Inferior parietal cortex (tissue), 1 donor: ENCODE measurements around the gene CERS4.
"Not testable (repeated sequence)": the region's sequence is repeated elsewhere in the genome, so short reads cannot be mapped to it uniquely, and the experiment has no call there.

ENCODE experiments used
- DNase-seq: peaks from one replicate; pipeline ENCODE4 v3.0.0-alpha.2; 2016; ENCODE audit errors: extremely low spot score

The CERS4 gene, protein sequence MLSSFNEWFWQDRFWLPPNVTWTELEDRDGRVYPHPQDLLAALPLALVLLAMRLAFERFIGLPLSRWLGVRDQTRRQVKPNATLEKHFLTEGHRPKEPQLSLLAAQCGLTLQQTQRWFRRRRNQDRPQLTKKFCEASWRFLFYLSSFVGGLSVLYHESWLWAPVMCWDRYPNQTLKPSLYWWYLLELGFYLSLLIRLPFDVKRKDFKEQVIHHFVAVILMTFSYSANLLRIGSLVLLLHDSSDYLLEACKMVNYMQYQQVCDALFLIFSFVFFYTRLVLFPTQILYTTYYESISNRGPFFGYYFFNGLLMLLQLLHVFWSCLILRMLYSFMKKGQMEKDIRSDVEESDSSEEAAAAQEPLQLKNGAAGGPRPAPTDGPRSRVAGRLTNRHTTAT

DNA sequence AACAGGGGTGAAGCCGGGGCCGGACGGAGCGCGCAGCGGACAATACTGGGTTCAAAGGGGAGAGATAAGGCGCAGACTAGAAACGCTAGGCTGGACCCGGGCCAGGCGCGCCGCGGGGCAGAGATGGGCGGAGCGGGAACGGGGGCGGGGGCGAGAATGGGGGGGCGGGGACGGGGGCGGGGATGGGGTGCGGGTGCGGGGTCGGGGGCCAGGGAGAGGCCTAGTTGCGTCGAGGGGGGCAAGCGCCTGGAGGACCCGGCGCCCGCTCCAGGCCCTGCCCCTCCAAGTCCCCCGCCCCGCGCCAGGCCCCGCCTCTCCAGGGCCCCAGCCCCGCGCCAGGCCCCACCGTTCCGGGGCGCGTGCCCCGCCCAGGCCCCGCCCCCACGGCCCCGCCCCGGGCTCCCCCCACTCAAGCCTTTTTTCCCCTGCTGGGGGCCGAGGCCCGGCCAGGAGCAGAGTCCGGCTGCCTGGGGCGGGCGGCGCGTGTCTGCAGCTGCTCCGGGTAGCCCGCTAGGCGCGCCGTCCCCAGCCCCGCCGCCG is at the start of gene CERS4:
Gene CERS4, plus strand, starts transcription at position 449 of the 540 bp plus-strand sequence. CDS start 41,707 bp downstream, outside the sequence.
- DNase-seq: peak; percentile 61

DNA sequence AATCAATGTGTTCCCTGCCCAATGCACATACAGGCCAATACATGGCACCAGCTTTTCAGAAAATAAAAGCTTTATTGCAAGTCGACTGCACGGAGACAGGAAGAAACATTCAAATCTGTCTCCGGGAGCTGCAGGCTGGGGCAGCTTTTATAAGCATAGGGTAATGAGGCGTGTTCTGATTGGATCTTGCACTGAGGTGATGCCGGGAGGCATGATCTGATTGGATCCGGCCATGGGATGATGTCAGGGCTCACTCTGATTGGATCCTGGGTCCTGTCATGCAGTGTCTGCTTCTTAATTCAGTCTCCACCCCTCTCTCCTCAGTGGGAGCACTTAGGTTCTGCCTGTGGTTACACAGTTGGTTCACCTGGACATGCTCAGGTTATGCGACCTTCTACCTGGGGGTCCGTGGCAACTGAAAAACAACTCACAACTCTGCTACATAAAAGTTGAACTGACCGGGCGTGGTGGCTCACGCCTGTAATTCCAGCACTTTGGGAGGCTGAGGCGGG is 48.0 kb upstream of the CERS4 start:
- DNase-seq: peak; percentile 18

DNA sequence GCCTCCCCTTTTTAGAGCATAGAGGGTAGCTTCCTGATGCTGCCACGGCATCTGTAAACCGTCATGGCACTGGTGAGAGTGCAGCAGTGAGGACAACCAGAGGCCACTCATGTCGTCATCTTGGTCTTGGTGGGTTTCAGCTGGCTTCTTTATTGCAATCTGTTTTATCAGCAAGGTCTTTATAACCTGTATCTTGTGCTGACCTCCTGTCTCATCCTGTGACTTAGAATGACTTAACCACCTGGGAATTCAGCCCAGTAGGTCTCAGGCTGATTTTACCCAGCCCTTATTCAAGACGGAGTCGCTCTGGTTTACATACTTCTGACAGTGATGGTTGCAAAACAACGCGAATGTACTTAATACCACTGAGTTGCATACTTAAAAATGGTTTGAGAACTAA is 45.4 kb upstream of the CERS4 start:
- DNase-seq: no peak

DNA sequence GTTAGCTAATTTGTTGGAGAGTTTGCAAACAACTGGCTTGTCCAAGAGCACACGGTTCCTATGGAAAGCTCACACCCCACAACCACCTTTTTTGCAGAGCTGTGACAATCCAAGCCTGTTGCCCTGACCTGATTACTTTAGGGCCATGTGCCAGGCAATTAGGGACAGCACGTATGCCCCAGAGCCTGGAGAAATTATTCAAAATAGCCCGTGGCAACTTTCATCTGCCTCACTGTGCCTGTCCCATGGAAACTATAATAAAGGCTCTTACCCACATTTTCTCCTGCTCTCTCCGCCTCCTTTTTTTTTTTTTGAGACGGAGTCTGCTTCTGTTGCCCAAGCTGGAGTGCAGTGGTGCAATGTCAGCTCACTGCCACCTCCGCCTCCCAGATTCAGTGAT is 41.2 kb upstream of the CERS4 start:
- DNase-seq: no peak

DNA sequence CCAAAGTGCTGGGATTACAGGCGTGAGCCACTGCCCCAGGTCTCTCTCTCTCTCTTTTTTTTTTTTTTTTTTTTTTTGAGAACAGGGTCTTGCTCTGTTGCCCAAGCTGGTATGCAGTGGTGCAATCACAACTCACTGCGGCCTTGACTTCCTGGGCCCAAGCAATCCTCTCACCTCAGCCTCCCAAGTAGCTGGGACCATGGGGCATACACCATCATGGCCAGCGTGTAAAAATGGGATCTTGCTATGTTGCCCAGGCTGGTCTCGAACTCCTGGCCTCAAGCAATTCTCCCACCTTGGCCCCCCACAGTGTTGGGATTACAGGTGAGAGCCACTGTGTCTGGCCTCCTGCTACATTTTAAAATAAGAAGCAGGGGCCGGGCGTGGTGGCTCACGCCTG is 40.6 kb upstream of the CERS4 start:
- DNase-seq: no peak

DNA sequence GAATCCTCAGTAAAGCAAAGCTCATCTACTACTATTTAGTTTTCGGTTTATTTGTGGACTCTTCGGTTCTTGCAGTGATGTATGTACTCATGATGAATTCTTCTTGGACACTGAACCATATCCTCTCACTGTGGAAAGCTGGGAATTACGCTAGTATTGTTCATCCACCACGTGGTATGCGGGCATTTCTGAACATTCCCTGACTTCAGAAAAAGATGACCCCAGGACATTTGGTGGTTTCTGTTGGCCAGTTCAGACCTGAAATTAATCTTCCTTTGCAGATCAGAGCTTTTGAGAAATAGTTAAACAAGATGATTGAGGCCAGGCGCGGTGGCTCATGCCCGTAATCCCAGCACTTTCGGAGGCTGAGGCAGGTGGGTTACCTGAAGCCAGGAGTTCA is 34.5 kb upstream of the CERS4 start:
- no peak for DNase-seq

DNA sequence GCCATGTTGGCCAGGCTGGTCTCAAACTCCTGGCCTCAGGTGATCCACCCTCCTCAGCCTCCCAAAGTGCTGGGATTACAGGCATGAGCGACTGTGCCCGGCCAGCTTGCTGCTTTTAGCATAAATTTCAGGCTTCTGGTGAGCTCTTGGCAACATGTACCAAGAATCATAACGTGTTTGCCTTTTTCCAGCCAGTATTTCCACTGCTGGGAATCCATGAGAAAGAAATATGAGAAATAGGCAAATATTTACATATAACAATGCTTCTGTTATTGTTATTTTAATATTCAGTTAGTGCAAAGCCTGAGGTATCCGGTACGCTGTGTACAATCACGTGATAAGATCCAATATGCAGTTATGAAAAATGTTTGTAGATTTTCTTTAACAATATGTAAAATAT is 29.2 kb upstream of the CERS4 start:
- no peak for DNase-seq

DNA sequence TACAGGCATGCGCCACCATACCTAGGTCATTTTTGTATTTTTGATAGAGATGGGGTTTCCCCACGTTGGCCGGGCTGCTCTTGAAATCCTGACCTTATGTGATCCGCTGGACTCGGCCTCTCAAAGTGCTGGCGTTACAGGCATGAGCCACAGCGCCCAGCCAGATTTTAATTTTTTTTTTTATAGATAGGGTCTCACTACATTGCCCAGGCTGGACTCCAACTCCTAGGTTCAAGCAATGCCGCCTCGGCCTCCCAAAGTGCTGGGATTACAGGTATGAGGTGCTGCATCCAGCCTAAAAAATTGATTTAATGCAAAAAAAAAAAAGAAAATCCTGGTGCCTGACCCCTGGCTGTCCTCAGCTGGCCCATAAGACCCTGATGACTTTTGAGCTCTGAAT is 24.9 kb upstream of the CERS4 start:
- no peak for DNase-seq

DNA sequence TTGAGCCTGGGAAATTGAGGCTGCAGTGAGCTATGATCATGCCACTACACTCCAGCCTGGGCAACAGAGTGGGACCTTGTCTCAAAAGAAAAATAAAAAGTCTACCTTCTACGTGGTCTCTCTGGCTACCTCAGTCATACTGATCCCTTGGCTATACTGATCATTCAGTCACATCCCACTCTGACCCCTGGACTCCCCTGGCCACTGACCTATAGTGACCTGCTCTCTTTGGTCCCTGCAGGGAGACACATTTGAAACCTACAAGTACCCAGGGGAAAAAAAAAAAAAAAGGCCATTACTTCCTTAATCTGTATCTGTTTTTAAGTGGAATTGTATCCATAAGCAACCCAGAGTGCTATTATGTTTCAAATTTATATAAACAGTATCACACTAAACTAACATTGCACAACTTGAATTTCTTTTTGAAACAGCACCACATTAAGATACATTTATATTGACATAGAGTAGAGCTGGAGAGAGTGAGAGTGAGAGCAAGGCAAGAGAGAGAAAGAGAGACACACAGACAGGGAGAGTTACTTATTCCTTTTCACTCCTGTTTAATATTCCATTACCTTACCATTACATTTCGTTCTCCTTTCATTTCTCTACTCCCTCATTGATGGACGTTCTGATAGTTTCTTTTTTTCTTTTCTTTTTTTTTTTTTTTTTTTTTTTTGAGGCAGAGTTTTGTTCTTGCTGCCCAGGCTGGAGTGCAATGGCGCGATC is 23.7 kb upstream of the CERS4 start:
- no peak for DNase-seq

DNA sequence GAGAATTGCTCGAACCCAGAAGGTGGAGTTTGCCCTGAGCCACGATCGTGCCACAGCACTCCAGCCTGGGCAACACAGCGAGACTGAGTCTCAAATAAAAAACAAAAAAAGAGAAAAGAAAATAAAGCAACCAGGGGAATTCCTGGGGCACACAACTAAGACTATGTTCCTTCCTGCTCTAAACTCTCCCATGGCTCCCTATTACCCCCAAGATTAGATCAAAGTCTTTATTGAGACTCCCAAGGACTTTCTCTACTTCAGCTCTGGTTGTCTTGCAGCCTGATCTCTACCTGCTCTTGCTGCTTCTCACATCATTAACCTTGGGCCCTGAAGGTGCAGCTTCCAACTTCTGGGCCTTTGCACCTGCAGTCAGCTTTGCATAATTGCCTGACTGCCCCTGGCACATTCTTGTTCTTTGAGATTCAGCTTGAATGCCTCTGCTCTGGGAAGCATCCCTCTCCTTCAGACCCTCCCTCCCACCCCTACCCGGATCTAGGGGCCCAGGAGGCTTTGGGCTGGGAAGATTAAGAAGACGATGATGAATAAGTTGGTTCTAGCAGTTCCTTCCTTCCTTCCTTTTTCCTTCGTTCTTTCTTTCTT is 16.8 kb upstream of the CERS4 start:
- no peak for DNase-seq

DNA sequence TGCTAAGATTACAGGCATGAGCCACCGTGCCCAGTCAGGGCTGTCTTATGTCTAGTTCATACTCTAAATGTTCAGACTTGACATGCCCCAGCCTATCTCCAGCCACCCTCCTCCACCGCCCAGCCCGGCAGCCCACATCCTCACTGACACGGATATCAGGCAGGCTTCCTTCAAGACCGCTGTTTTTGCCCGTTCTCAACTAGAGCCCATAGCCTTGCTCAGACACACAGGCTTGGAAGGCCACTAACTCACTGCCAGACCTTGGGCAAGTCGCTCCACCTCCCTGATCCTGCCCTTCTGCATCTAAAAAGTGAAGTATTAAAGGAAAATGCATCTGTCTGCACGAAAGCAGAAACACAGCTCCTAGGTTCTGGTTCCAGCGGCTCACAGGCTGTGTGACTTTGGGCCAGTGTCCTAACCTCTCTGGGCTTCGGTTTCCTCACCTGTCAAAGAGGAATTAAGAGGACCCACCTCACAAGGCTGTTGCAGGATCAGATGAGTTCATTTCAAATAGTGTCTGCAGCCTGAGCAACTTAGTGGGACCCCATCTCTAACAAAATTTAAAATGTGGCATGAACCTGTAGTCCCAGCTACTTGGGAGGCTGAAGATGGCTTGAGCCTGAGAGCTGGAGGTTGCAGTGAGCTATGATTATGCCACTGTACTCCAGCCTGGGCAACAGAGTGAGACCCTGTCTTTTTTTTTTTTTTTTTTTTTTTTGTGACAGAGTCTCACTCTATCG is 14.5 kb upstream of the CERS4 start:
- DNase-seq: no peak

DNA sequence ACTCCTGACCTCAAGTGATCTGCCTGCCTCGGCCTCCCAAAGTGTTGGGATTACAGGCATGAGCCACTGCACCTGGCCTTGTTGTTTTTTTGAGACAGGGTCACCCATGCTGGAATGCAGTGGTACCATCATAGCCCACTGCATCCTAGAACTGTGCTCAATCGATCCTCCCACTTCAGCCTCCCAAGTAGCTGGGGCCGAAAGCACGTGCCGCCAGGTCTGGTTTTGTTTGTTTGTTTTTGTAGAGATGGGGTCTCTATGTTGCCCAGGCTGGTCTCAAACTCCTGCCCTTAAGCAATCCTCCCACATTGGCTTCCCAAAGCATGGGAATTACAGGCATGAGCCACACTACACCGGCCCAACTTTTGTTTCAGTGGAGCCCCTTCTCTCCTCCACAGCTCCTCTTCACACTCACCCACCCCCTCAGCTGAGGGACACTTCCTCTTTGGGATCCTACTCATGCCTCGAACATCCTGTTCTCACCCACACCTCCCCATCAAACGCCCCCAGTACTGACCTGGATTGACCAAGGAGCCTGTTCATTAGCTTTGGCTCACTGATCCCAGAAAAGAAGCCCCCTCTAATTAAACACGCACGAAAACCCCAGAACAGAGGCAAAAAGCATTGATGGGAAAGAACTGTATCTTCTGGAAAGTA is 12.8 kb upstream of the CERS4 start:
- no peak for DNase-seq

DNA sequence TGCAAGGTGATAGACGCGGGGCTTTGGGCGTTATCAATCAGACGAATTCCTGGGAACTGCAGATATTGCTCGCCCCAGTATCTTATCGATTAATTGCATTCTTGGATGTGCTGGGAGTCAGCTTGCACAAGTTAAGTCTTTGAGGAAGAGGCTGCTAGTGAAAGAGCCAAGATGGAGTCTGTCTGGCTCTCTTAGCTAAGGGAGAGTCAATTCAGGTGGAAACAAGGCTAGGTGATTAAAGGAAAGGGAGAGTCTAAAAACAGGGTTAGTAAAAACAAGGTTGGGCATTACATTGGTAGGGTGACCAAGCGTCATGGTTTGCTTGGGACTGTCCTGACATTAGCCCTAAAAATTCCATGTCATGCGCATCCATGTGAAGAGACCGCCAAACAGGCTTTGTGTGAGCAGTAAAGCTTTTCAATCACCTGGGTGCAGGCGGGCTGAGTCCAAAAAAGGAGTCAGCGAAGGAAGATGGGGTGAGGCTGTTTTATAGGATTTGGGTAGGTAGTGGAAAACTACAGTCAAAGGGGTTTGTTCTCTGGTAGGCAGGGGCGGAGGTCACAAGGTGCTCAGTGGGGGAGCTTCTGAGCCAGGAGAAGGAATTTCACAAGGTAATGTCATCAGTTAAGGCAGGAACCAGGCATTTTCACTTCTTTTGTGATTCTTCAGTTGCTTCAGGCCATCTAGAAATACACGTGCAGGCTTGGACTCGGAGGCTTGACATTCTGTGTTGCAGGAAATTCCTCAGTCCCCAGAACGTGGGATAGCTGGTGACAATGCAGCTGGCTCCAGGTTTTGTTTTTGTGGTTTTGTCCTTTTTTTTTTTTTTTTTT is 5.7 kb upstream of the CERS4 start:
- not testable (repeated sequence) for DNase-seq

DNA sequence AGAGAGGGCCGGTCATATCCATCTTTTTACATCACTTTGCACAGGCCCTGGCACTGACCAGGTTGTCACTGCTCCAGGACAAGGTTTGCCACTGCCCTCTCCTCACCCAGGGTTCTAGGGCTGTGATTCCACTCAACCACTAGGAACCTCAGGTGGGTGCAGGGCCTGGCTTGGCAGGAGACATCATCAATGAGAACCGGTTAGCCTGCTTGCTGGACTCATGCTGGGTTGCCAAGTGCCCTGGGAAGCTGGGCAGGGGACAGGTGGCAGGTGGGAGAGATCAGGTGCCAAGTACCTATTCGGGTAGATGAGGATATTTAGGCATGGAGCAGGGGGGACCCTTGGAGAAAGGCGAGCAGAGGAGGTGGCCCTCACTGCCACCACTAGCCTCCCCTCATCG is 4.2 kb upstream of the CERS4 start:
- no peak for DNase-seq

DNA sequence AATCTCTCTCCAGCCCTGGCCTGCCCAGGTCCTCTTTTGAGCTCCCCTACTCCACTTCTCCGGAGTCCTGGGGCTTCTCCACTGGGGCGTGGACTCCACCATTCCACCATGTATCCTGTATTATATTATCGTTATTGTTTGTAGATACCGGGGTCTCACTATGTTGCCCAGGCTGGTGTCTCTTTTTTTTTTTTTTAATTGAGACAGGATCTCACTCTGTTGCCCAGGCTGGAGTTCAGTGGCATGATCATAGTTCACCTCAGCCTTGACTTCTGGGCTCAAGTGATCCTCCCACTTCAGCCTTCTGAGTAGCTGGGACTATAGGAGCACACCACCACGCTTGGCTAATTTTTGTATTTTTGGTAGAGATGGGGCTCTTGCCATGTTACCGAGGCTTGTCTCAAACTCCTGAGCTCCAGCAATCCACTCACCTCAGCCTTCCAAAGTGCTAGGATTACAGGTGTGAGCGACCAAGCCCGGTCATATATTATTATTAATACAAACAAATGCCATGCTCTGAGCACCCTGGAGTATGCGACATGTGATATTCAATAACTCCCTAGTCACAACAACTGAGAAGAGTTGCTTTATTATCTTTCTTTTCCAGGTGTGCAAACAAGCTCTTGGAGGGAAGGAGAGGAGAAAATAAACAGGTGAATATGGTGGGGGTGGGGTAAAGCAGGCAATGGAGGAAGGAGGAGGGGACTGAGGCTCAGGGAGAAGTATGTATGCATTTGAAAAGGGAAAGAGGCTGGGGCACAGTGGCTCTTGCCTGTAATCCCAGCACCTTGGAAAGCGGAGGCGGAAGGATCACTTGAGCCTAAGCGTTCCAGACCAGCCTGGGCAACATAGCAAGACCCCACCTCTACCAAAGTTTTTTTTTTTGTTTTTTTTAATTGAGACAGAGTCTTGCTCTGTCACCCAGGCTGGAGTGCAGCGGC is 2.8 kb upstream of the CERS4 start:
- DNase-seq: no peak

DNA sequence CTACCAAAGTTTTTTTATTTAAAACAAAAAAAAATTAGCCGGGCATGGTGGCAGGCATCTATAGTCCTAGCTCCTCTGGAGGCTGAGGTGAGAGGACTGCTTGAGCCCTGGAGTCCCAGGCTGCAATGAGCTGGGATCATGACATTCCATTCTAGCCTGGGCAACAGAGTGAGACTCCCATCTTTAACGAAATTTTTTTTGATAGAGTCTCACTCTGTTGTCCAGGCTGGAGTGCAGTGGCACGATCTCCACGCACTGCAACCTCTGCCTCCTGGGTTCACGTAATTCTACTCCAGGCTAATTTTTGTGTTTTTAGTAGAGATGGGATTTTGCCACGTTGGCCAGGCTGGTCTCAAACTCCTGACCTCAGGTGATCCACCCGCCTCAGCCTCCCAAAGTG is 1.8 kb upstream of the CERS4 start:
- not testable (repeated sequence) for DNase-seq

DNA sequence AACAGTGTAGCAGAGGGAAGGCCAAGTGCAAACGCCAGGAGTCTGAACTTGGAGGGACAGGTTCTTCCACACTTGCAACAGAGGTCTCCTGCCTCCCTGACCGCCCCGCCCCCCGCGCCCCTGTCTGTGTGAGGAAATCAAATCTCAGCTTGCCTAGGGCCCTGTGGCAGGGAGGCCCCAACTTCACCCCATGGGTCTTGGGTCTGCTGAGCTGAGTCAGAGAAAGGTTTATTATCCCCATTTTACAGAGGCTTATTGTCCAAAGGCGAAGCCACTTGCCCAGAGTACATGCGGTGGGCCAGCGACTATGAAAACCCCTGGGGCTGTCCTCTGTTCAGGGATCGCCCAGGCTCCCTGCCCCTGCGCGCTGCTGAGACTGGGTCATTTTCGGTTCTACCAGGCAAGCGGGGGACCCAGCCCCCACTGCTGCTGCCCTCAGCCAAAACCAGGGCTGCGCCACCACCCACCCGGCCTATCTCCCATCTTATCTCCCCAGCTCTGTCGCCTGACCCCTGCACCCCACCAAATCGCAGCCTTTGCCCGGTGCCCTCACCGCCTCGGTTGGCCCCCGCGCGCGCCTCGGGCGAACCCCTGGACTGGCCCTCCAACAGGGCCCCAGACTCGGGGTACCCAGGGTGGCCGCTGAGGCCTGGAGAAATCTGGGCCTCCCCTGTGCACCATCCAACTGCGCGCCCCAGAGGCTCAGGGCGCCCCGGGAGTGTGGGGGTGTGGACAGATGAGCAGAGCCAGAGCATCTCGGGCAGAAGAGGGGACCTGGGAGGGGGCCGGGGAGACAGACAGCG is 850 bp upstream of the CERS4 start:
- DNase-seq: peak; percentile 46
